A549 (cell line): ENCODE results near the gene MARK3. TPM values are rescaled to one million over a fixed set of nuclear protein-coding genes. Genes with fewer than 3 reads are reported as not detected.
A peak's percentile ranks its signal among the peaks of the same experiment; 100 is the strongest.

Source experiments
- ATAC-seq, 2 experiments: fragments of 200-7000 bp in 1 of 2; fragments of >200 bp in 1 of 2; cut with Nextera tagmentation in 1 of 2; cut with Tn5 transposase in 1 of 2; 3 replicates each; pipeline versions ENCODE4 v1.8.0 to v1.9.1; 2018 to 2020; ENCODE audit warnings: mild to moderate bottlenecking in 1 of 2, moderate library complexity in 1 of 2
- CTCF ChIA-PET: fragments of 300-600 bp; sonication (Branson Sonifier 250); formaldehyde crosslinking; extraction: SDS; loops from one replicate; lab custom pipeline; 2021; ENCODE audit warnings: antibody characterized with exemption, inconsistent platforms; lab: Yijun Ruan, JAX
- POLR2A ChIA-PET: fragments of 350-600 bp; formaldehyde crosslinking; extraction: SDS; loops from one replicate; lab custom pipeline; 2021; ENCODE audit warnings: antibody characterized with exemption, inconsistent platforms; lab: Yijun Ruan, JAX
- DNase-seq, 2 experiments: peaks; one replicate each; pipeline versions ENCODE4 v3.0.0 to v3.0.0-alpha.2; 2011 to 2016; ENCODE audit warnings: low read depth in 1 of 2, low spot score in 1 of 2
- FAIRE-seq: peaks from 2 replicates; lab custom pipeline; 2011; peaks lifted over from hg19 to GRCh38; lab: Jason Lieb, UNC
- H3K27ac ChIP-seq, 2 experiments: fragments of >200 bp; sonication (Bioruptor Twin); formaldehyde crosslinking; 3 replicates each; pipeline ENCODE4 v1.5.1; 2016 to 2017
- H3K4me1 ChIP-seq: fragments of >200 bp; sonication (Bioruptor Twin); formaldehyde crosslinking; 3 replicates; pipeline ENCODE4 v1.6.1; 2016
- H3K4me2 ChIP-seq: fragments of >200 bp; sonication (Bioruptor Twin); formaldehyde crosslinking; 3 replicates; pipeline ENCODE4 v1.6.1; 2016
- H3K4me3 ChIP-seq: fragments of >200 bp; sonication (Bioruptor Twin); formaldehyde crosslinking; 3 replicates; pipeline ENCODE4 v1.5.1; 2016
- H3K9me3 ChIP-seq: fragments of >200 bp; sonication (Bioruptor Twin); formaldehyde crosslinking; 3 replicates; pipeline ENCODE4 v1.6.1; 2016
- ATOH8 ChIP-seq: fragments of 250-450 bp; sonication (Bioruptor Pico); IDR thresholded peaks from 2 replicates; pipeline ENCODE4 v1.5.0; 2020; ENCODE audit warnings: low read depth, mild to moderate bottlenecking, moderate library complexity
- BCL3 ChIP-seq: fragments of >200 bp; sonication (Bioruptor Twin); formaldehyde crosslinking; IDR thresholded peaks from 3 replicates; pipeline ENCODE4 v1.6.1; 2016
- CBX2 ChIP-seq: fragments of 200-600 bp; sonication (generic); IDR thresholded peaks from 2 replicates; pipeline ENCODE4 v1.6.1; 2016; ENCODE audit warnings: low read depth, mild to moderate bottlenecking, borderline replicate concordance
- EHF ChIP-seq: fragments of 250-450 bp; sonication (Bioruptor Pico); IDR thresholded peaks from 2 replicates; pipeline ENCODE4 v1.5.0; 2020; ENCODE audit warnings: mild to moderate bottlenecking
- FOSL2 ChIP-seq, 2 experiments: fragments of 450-650 bp in 1 of 2; fragments of >200 bp in 1 of 2; sonication (Bioruptor Twin) in 1 of 2; formaldehyde crosslinking; IDR thresholded peaks; 2 replicates each; pipeline versions ENCODE4 v1.5.0 to v1.6.1; 2016 to 2020; ENCODE audit warnings: mild to moderate bottlenecking in 1 of 2, moderate library complexity in 1 of 2
- HDAC2 ChIP-seq: fragments of 200-600 bp; sonication (generic); IDR thresholded peaks from 2 replicates; pipeline ENCODE4 v1.6.1; 2016
- HEYL ChIP-seq: fragments of 250-450 bp; sonication (Bioruptor Pico); IDR thresholded peaks from 2 replicates; pipeline ENCODE4 v1.8.0; 2021; ENCODE audit warnings: mild to moderate bottlenecking, moderate library complexity
- HMGXB4 ChIP-seq: fragments of 250-450 bp; sonication (Bioruptor Pico); IDR thresholded peaks from 2 replicates; pipeline ENCODE4 v1.5.0; 2021; ENCODE audit warnings: mild to moderate bottlenecking, moderate library complexity, borderline replicate concordance
- HOXA7 ChIP-seq: fragments of 250-450 bp; sonication (Bioruptor Pico); IDR thresholded peaks from 2 replicates; pipeline ENCODE4 v1.5.0; 2020; ENCODE audit warnings: mild to moderate bottlenecking, moderate library complexity
- HOXB5 ChIP-seq: fragments of 250-450 bp; sonication (Bioruptor Pico); IDR thresholded peaks from 2 replicates; pipeline ENCODE4 v1.5.0; 2020; ENCODE audit warnings: mild to moderate bottlenecking, moderate library complexity
- KDM5A ChIP-seq: fragments of 200-600 bp; sonication (generic); IDR thresholded peaks from 2 replicates; pipeline ENCODE4 v1.6.1; 2016; ENCODE audit warnings: antibody characterized with exemption, mild to moderate bottlenecking
- MAFK ChIP-seq: fragments of 450-650 bp; IDR thresholded peaks from 2 replicates; pipeline ENCODE4 v1.6.1; 2014; ENCODE audit not compliant: partially characterized antibody
- MAZ ChIP-seq: fragments of 150-350 bp; IDR thresholded peaks from 2 replicates; pipeline ENCODE4 v1.6.1; 2014; ENCODE audit warnings: antibody characterized with exemption, low read depth, low read length, borderline replicate concordance
- NFE2L2 ChIP-seq: fragments of 150-350 bp; conservative IDR thresholded peaks from 2 replicates; pipeline ENCODE4 v1.6.1; 2014; ENCODE audit warnings: low read length
- NPAS2 ChIP-seq: fragments of 250-450 bp; sonication (Bioruptor Pico); IDR thresholded peaks from 2 replicates; pipeline ENCODE4 v1.8.0; 2022; ENCODE audit warnings: mild to moderate bottlenecking, moderate library complexity, borderline replicate concordance
- RAD21 ChIP-seq, 2 experiments: fragments of >200 bp in 1 of 2; sonication (Bioruptor Twin) in 1 of 2; formaldehyde crosslinking in 1 of 2; IDR thresholded peaks in 1 of 2; conservative IDR thresholded peaks in 1 of 2; 2 replicates in 1 of 2; 3 replicates in 1 of 2; pipeline ENCODE4 v1.6.1; 2012 to 2018; ENCODE audit warnings: inconsistent platforms in 1 of 2
- TFCP2L1 ChIP-seq: fragments of 250-450 bp; sonication (Bioruptor Pico); IDR thresholded peaks from 2 replicates; pipeline ENCODE4 v1.5.0; 2021; ENCODE audit warnings: mild to moderate bottlenecking
- ZNF302 ChIP-seq: fragments of 250-450 bp; sonication (Bioruptor Pico); IDR thresholded peaks from 2 replicates; pipeline ENCODE4 v1.9.0; 2021; ENCODE audit warnings: inconsistent platforms, mild to moderate bottlenecking, moderate library complexity
- WGBS: methylation state at CpG from one replicate; pipeline ENCODE4 v1.1.6; 2017; ENCODE audit errors: missing lambda C conversion rate; 5-methylcytosine and 5-hydroxymethylcytosine counted together
- polyA plus RNA-seq, 4 experiments: library from polyadenylated mRNA; depleted of rRNA in 3 of 4; stranded (reverse); fragments of >200 nt; fragmentation: RNase III in 1 of 4; extraction: RNeasy Plus Mini Kit Qiagen cat#74134 plus additional on column Dnase treatment in 1 of 4; gene quantifications; 2 replicates in 3 of 4; 3 replicates in 1 of 4; pipeline ENCODE4 v1.2.3, GENCODE V29; 2011 to 2017
- TF ChIP-seq, protein P1 (sequence below): fragments of >200 bp; sonication (Bioruptor Twin); formaldehyde crosslinking; IDR thresholded peaks from 3 replicates; pipeline ENCODE4 v1.5.1; 2016
- TF ChIP-seq, protein P2 (sequence below): fragments of 450-650 bp; IDR thresholded peaks from 2 replicates; pipeline ENCODE4 v1.6.1; 2014; ENCODE audit warnings: antibody characterized with exemption
- TF ChIP-seq, protein P3 (sequence below): fragments of 200-600 bp; sonication (generic); IDR thresholded peaks from 2 replicates; pipeline ENCODE4 v1.6.1; 2016; ENCODE audit warnings: antibody characterized with exemption, mild to moderate bottlenecking, moderate library complexity

MARK3 gene
- polyA plus RNA-seq, 2 of the 4 experiments (the other 2 are of a cell fraction) = 59.7 to 97.6 TPM

DNA sequence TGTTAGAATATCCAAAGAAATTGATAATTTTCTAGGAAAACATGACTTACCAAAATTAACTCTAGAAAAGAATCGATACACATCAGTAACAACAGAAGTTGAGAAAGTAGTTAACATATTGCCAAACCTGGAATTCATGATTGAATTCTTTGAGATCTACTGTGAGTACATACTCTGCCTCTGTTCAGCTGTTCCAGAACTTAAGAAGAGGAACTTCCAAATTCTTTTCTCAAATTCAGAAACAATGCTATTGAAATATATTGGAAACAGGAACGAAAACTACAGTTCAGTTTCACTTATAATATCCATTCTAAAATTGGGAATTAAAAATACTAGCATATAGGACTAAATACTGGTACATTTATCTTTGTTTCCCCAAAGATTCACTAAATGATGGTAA, 57.9 kb downstream of the MARK3 start (continued):
- TF ChIP-seq, protein P1, sequence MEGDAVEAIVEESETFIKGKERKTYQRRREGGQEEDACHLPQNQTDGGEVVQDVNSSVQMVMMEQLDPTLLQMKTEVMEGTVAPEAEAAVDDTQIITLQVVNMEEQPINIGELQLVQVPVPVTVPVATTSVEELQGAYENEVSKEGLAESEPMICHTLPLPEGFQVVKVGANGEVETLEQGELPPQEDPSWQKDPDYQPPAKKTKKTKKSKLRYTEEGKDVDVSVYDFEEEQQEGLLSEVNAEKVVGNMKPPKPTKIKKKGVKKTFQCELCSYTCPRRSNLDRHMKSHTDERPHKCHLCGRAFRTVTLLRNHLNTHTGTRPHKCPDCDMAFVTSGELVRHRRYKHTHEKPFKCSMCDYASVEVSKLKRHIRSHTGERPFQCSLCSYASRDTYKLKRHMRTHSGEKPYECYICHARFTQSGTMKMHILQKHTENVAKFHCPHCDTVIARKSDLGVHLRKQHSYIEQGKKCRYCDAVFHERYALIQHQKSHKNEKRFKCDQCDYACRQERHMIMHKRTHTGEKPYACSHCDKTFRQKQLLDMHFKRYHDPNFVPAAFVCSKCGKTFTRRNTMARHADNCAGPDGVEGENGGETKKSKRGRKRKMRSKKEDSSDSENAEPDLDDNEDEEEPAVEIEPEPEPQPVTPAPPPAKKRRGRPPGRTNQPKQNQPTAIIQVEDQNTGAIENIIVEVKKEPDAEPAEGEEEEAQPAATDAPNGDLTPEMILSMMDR = no peak
- no peak for TF ChIP-seq MAZ

DNA sequence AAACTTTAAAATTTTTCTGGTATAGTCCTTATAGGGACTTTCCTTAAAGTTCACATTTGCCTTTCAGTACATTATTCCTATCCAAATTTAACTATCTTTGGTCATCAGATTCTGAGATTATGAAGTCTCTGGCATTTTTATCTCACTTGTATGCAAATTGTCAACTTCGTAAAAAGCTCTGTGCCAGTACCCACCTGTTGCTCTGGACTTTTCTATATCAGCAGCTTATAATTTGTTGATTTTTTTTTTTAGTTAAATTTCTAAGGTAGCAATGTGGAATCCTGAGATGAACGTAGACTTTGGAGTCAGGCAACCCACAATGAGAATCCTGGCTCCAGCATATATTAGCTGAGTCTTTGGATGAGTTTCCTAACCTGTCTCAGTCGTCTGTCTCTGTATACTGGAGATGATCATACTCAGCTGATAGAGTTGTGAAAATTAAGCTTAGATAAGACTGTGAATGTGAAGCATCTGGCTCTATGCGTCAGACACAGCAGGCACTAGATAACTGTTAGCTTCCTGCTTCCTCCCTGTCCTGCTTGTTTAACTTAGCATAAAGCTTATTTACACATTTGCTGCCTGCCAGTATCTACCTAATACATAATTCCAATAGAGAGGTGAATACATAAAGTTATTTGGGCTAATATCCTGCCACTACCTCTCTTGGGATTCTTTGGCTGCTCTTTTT, 59.8 kb downstream of the MARK3 start:
- Histone ChIP-seq H3K4me1 (peaks cover 13% of the 10 kb centered on the region; the same call in 2 of the 3 replicates), H3K27ac (no peak overlapping the region), H3K4me2 (no peak overlapping the region), H3K9me3 (no peaks in the 10 kb centered on the region), H3K4me3 (no peak overlapping the region)
- DNase-seq = peak in 1 of 2 experiments; percentile 29
- ChIA-PET POLR2A (interaction anchor here (0.7 kb wide), 1 partner anchor 15 kb away, joined by 3 read pairs; no protein-coding TSS in a partner anchor), CTCF (interaction anchor here (0.6 to 1.4 kb wide), 4 partner anchors 12 to 152 kb away, joined by 3 to 5 read pairs (median 3); no protein-coding TSS in a partner anchor)
- FAIRE-seq = no peak
- 61% methylated on average over 4 of the region's 4 CpGs for whole genome bisulfite sequencing
- peak in 1 of 2 experiments; percentile 67; a peak in 3 of 6 replicates for ATAC-seq
- no peak for TF ChIP-seq RAD21 (conservative IDR thresholded peaks at IDR 0.05 in 1 of 2, IDR thresholded peaks at IDR 0.05 in 1 of 2)
- no peak for TF ChIP-seq MAZ
- no peak for TF ChIP-seq TFCP2L1
- TF ChIP-seq HMGXB4 (CRISPR knock-in tag) = no peak
- no peak for TF ChIP-seq HEYL (CRISPR knock-in tag)
- TF ChIP-seq HOXB5 = no peak
- TF ChIP-seq ATOH8 = no peak
- no peak for TF ChIP-seq MAFK
- no peak for TF ChIP-seq NFE2L2
- no peak for TF ChIP-seq NPAS2 (CRISPR knock-in tag)
- TF ChIP-seq, protein P2, sequence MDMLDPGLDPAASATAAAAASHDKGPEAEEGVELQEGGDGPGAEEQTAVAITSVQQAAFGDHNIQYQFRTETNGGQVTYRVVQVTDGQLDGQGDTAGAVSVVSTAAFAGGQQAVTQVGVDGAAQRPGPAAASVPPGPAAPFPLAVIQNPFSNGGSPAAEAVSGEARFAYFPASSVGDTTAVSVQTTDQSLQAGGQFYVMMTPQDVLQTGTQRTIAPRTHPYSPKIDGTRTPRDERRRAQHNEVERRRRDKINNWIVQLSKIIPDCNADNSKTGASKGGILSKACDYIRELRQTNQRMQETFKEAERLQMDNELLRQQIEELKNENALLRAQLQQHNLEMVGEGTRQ = no peak

DNA sequence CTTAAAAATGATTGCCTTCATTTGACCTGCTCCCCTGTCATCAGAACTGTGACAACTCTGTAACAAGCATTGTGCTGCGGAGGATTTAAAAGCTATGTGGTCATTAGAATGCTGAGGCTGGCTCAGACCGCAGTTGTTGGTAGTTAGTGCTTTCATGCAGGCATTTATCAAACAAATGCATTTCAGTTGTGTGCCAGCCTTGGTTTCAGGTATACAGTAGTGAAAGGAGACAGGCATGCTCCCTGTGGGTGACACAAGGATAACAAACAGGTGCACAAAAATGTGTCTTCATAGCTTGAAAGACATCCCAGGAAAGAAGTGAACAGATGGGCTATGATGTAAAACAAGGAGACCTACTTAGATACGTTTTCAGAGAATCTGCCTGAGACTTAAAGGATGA, 60.6 kb downstream of the MARK3 start:
- POLR2A ChIA-PET = no interaction called here
- TF ChIP-seq BCL3 = no peak
- no peak for TF ChIP-seq ZNF302
- TF ChIP-seq, protein P2 = no peak
- TF ChIP-seq HOXB5 = no peak
- no peak for TF ChIP-seq FOSL2 (IDR thresholded peaks at IDR 0.05)
- TF ChIP-seq FOSL2 (CRISPR knock-in tag; IDR thresholded peaks at IDR 0.05) = no peak
- TF ChIP-seq, protein P3, sequence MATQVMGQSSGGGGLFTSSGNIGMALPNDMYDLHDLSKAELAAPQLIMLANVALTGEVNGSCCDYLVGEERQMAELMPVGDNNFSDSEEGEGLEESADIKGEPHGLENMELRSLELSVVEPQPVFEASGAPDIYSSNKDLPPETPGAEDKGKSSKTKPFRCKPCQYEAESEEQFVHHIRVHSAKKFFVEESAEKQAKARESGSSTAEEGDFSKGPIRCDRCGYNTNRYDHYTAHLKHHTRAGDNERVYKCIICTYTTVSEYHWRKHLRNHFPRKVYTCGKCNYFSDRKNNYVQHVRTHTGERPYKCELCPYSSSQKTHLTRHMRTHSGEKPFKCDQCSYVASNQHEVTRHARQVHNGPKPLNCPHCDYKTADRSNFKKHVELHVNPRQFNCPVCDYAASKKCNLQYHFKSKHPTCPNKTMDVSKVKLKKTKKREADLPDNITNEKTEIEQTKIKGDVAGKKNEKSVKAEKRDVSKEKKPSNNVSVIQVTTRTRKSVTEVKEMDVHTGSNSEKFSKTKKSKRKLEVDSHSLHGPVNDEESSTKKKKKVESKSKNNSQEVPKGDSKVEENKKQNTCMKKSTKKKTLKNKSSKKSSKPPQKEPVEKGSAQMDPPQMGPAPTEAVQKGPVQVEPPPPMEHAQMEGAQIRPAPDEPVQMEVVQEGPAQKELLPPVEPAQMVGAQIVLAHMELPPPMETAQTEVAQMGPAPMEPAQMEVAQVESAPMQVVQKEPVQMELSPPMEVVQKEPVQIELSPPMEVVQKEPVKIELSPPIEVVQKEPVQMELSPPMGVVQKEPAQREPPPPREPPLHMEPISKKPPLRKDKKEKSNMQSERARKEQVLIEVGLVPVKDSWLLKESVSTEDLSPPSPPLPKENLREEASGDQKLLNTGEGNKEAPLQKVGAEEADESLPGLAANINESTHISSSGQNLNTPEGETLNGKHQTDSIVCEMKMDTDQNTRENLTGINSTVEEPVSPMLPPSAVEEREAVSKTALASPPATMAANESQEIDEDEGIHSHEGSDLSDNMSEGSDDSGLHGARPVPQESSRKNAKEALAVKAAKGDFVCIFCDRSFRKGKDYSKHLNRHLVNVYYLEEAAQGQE = no peak
- no peak for TF ChIP-seq EHF (CRISPR knock-in tag)
- no peak for TF ChIP-seq HOXA7 (CRISPR knock-in tag)
- no peak for TF ChIP-seq TFCP2L1
- no peak for TF ChIP-seq KDM5A
- no peak for TF ChIP-seq HDAC2
- no peak for TF ChIP-seq CBX2

More for the DNA sequence above, 60.6 kb downstream of the MARK3 start:
- Histone ChIP-seq H3K4me1 (peaks cover 13% of the 10 kb centered on the region; the same call in 2 of the 3 replicates), H3K4me2 (no peak overlapping the region), H3K9me3 (no peaks in the 10 kb centered on the region), H3K4me3 (no peak overlapping the region), H3K27ac (no peak overlapping the region)
- FAIRE-seq = no peak
- WGBS = 88% methylated on average over 3 of the region's 3 CpGs
- CTCF ChIA-PET = interaction anchor here (1.1 to 1.4 kb wide), 2 partner anchors 12 to 55 kb away, joined by 3 read pairs; no protein-coding TSS in a partner anchor
- DNase-seq = no peak
- no peak for ATAC-seq
